Transverse colon (tissue), 3 donors: ENCODE data around the gene RBM17.

Experiments used
- CTCF ChIP-seq, 5 experiments: fragments of 200-600 bp in 3 of 5; fragments of 450-650 bp in 2 of 5; sonication (generic) in 3 of 5; IDR thresholded peaks; 1 replicate in 2 of 5; 2 replicates in 3 of 5; pipeline ENCODE4 v1.5.1; 2016 to 2017; ENCODE audit warnings: antibody characterized with exemption in 5 of 5, inconsistent platforms in 3 of 5, mild to moderate bottlenecking in 2 of 5, moderate library complexity in 1 of 5
- POLR2A ChIP-seq: fragments of 450-650 bp; IDR thresholded peaks from one replicate; pipeline ENCODE4 v1.6.1; 2016; ENCODE audit warnings: antibody characterized with exemption, mild to moderate bottlenecking, moderate library complexity

- TF ChIP-seq CTCF (IDR thresholded peaks at IDR 0.05) (no peak), POLR2A (no peak)
Observed at GRCh38 chr10:6135589-6136168, 46.8 kb downstream of the RBM17 start.
